HepG2 (cell line): ENCODE measurements around the gene ST8SIA4. TPM values are rescaled to one million over a fixed set of nuclear protein-coding genes. Genes with fewer than 3 reads are reported as not detected.

Source experiments
- ATAC-seq: fragments of 200-7000 bp; cut with Tn5 transposase; 3 replicates; pipeline ENCODE4 v1.9.1; 2020; ENCODE audit warnings: mild to moderate bottlenecking, moderate library complexity
- BruUV-seq: library from RNA; stranded (reverse); fragments of 400-500 nt; replicated peaks from 2 replicates; lab custom pipeline; 2021; lab: Mats Ljungman, UMichigan
- CTCF ChIA-PET: fragments of 300-600 bp; formaldehyde crosslinking; extraction: SDS; loops from one replicate; lab custom pipeline; 2021; ENCODE audit warnings: low total read pairs, inconsistent platforms, low intra/inter-chr PET ratio; lab: Yijun Ruan, JAX
- POLR2A ChIA-PET: fragments of 350-600 bp; sonication (Branson Sonifier 250); formaldehyde crosslinking; loops from one replicate; lab custom pipeline; 2020; ENCODE audit warnings: antibody characterized with exemption, inconsistent platforms; lab: Yijun Ruan, JAX
- DNase-seq: peaks from one replicate; pipeline ENCODE4 v3.0.0-alpha.2; 2015; ENCODE audit warnings: low spot score
- FAIRE-seq: peaks from 3 replicates; lab custom pipeline; 2011; peaks lifted over from hg19 to GRCh38; lab: Jason Lieb, UNC
- H2AFZ ChIP-seq: one replicate; pipeline ENCODE4 v1.6.1; 2011; ENCODE audit warnings: low read length, inconsistent platforms
- H3K27ac ChIP-seq: fragments of 300-600 bp; 3 replicates; pipeline ENCODE4 v1.8.0; 2011; ENCODE audit warnings: mixed run types, mild to moderate bottlenecking, mixed read lengths, low read length, inconsistent platforms; ENCODE audit not compliant: insufficient read depth; ENCODE audit errors: extremely low read length
- H3K27me3 ChIP-seq, 2 experiments: fragments of 200-600 bp in 1 of 2; 2 replicates in 1 of 2; 3 replicates in 1 of 2; pipeline versions ENCODE4 v1.6.0 to v1.8.0; 2011; ENCODE audit warnings: low read length in 2 of 2, mild to moderate bottlenecking in 2 of 2, moderate library complexity in 2 of 2, inconsistent platforms in 1 of 2; ENCODE audit not compliant: insufficient read depth in 2 of 2, control insufficient read depth in 1 of 2
- H3K36me3 ChIP-seq, 2 experiments: fragments of 200-600 bp in 1 of 2; replicated peaks in 1 of 2; 2 replicates in 1 of 2; 3 replicates in 1 of 2; pipeline versions ENCODE4 v1.5.1 to v1.8.0; 2011; ENCODE audit warnings: low read length in 2 of 2, inconsistent platforms in 1 of 2; ENCODE audit not compliant: insufficient read depth in 2 of 2, control insufficient read depth in 1 of 2
- H3K4me1 ChIP-seq: 2 replicates; pipeline ENCODE4 v1.5.1; 2012; ENCODE audit warnings: low read length, inconsistent platforms; ENCODE audit not compliant: insufficient read depth
- H3K4me2 ChIP-seq: 2 replicates; pipeline ENCODE4 v1.6.0; 2011; ENCODE audit warnings: low read depth, low read length, inconsistent platforms
- H3K4me3 ChIP-seq, 3 experiments: fragments of 200-600 bp in 1 of 3; sonication (generic), shearing (Covaris generic) in 1 of 3; replicated peaks in 1 of 3; 2 replicates each; pipeline ENCODE4 v1.5.1; 2011 to 2016; ENCODE audit warnings: low read length in 3 of 3, inconsistent platforms in 2 of 3, low read depth in 2 of 3, mild to moderate bottlenecking in 2 of 3, control low read depth in 1 of 3, mixed read lengths in 1 of 3; ENCODE audit not compliant: insufficient read depth in 1 of 3
- H3K79me2 ChIP-seq: one replicate; pipeline ENCODE4 v1.6.1; 2011; ENCODE audit warnings: low read length, inconsistent platforms; ENCODE audit not compliant: insufficient read depth
- H3K9ac ChIP-seq: 2 replicates; pipeline ENCODE4 v1.6.0; 2011; ENCODE audit warnings: mild to moderate bottlenecking, low read depth, low read length, inconsistent platforms; ENCODE audit not compliant: insufficient read depth
- H3K9me3 ChIP-seq: 2 replicates; pipeline ENCODE4 v1.5.1; 2012; ENCODE audit warnings: mild to moderate bottlenecking, low read length
- H4K20me1 ChIP-seq: 2 replicates; pipeline ENCODE4 v1.6.0; 2011; ENCODE audit warnings: inconsistent platforms, mild to moderate bottlenecking, low read length, moderate library complexity; ENCODE audit not compliant: insufficient read depth
- EP300 ChIP-seq, 3 experiments: sonication (generic) in 1 of 3; formaldehyde crosslinking in 1 of 3; IDR thresholded peaks; 2 replicates each; pipeline versions ENCODE4 v1.5.1 to v1.6.1; 2011 to 2020; ENCODE audit warnings: low read depth in 2 of 3, low read length in 2 of 3, borderline replicate concordance in 1 of 3, improper control_type of control experiment in 1 of 3, mild to moderate bottlenecking in 1 of 3, missing genetic modification reagents in 1 of 3, moderate library complexity in 1 of 3
- FOXM1 ChIP-seq: sonication (generic); formaldehyde crosslinking; IDR thresholded peaks from 2 replicates; pipeline ENCODE4 v1.5.0; 2020; ENCODE audit warnings: missing genetic modification reagents
- FOXO4 ChIP-seq: sonication (generic); formaldehyde crosslinking; conservative IDR thresholded peaks from 2 replicates; pipeline ENCODE4 v1.8.1; 2023; ENCODE audit warnings: missing genetic modification reagents
- IKZF5 ChIP-seq: IDR thresholded peaks from 2 replicates; pipeline ENCODE4 v1.6.1; 2018; ENCODE audit warnings: missing genetic modification reagents, mild to moderate bottlenecking, missing compliant biosample characterization
- MEIS2 ChIP-seq: sonication (generic); formaldehyde crosslinking; IDR thresholded peaks from 2 replicates; pipeline ENCODE4 v1.9.0; 2021; ENCODE audit warnings: mild to moderate bottlenecking, missing genetic modification reagents
- MXI1 ChIP-seq: IDR thresholded peaks from 3 replicates; pipeline ENCODE4 v1.6.1; 2012; ENCODE audit warnings: low read depth, low read length, inconsistent platforms, borderline replicate concordance
- PAF1 ChIP-seq: IDR thresholded peaks from 2 replicates; pipeline ENCODE4 v1.6.1; 2016; ENCODE audit warnings: missing genetic modification reagents, missing compliant biosample characterization
- PBX3 ChIP-seq: sonication (generic); formaldehyde crosslinking; IDR thresholded peaks from 2 replicates; pipeline ENCODE4 v1.8.1; 2023; ENCODE audit warnings: missing genetic modification reagents, inconsistent platforms, borderline replicate concordance
- STAG1 ChIP-seq: sonication (generic); formaldehyde crosslinking; IDR thresholded peaks from 2 replicates; pipeline ENCODE4 v1.4.0; 2020; ENCODE audit warnings: missing genetic modification reagents
- THAP8 ChIP-seq: sonication (generic); formaldehyde crosslinking; IDR thresholded peaks from 2 replicates; pipeline ENCODE4 v1.5.1; 2020; ENCODE audit warnings: missing genetic modification reagents, mild to moderate bottlenecking, borderline replicate concordance
- TRAFD1 ChIP-seq: sonication (generic); formaldehyde crosslinking; IDR thresholded peaks from 2 replicates; pipeline ENCODE4 v1.5.1; 2020; ENCODE audit warnings: missing genetic modification reagents, mild to moderate bottlenecking, borderline replicate concordance
- ZBTB7A ChIP-seq: sonication (generic); formaldehyde crosslinking; IDR thresholded peaks from 2 replicates; pipeline ENCODE4 v1.8.0; 2022; ENCODE audit warnings: mild to moderate bottlenecking, missing genetic modification reagents
- ZNF280D ChIP-seq: sonication (generic); formaldehyde crosslinking; IDR thresholded peaks from 2 replicates; pipeline ENCODE4 v1.5.1; 2020; ENCODE audit warnings: mild to moderate bottlenecking, missing genetic modification reagents
- ZNF431 ChIP-seq: sonication (generic); formaldehyde crosslinking; IDR thresholded peaks from 2 replicates; pipeline ENCODE4 v1.9.0; 2022; ENCODE audit warnings: missing genetic modification reagents, low read depth, mild to moderate bottlenecking, borderline replicate concordance
- ZNF720 ChIP-seq: sonication (generic); formaldehyde crosslinking; IDR thresholded peaks from 2 replicates; pipeline ENCODE4 v1.4.0; 2020; ENCODE audit warnings: missing genetic modification reagents
- WGBS: methylation state at CpG from one replicate; pipeline ENCODE4 v1.1.6; 2017; ENCODE audit warnings: low lambda C conversion rate; 5-methylcytosine and 5-hydroxymethylcytosine counted together
- in situ Hi-C: cut with HindIII; loops from 2 replicates; pipeline ENCODE4 v1.10.0; 2017; ENCODE audit warnings: low pct_unique_long_range_greater_than_20kb; ENCODE audit not compliant: extremely low pct_ligation_motif_present
- intact Hi-C: fragments of 100-400 bp; cut with micrococcal nuclease; formaldehyde crosslinking; loops from one replicate; pipeline ENCODE4 v1.10.0; 2022; ENCODE audit not compliant: unreplicated experiment
- polyA plus RNA-seq, 8 experiments: library from polyadenylated mRNA; depleted of rRNA in 3 of 8; stranded (reverse) in 7 of 8; unstranded in 1 of 8; fragments of >200 nt; fragmentation: Illumina TruSeq in 4 of 8; extraction: Trizol in 4 of 8; gene quantifications; 2 replicates each; pipeline versions ENCODE4 v1.2.1 to v1.2.3, GENCODE V29; 2011 to 2016; ENCODE audit warnings: low read depth in 4 of 8, missing spikeins in 1 of 8, mixed read lengths in 1 of 8; ENCODE audit not compliant: insufficient read depth in 1 of 8
- total RNA-seq, 5 experiments: library from RNA; depleted of rRNA; stranded (reverse); fragments of >200 nt; fragmentation: Illumina TruSeq; extraction: Trizol; gene quantifications; 2 replicates each; pipeline ENCODE4 v1.2.3, GENCODE V29; 2016; ENCODE audit warnings: low read depth in 1 of 5

ST8SIA4 gene
- total and polyA plus RNA-seq, 2 of the 13 experiments (the other 11 are each of a cell fraction or from before 2014, with no cell fraction given), result not detected

GRCh38 chr5:100840789-100841188 is 62.3 kb downstream of the ST8SIA4 start:
- CTCF ChIA-PET, result no interaction called here
- DNase-seq, result no peak
- 3% methylated on average over 1 of the region's 1 CpG for WGBS
- no peaks in the 10 kb centered on the region for H3K9me3 ChIP-seq
- no peak overlapping the region for H2AFZ ChIP-seq
- POLR2A ChIA-PET, result no interaction called here
- no peaks in the 10 kb centered on the region for H3K27me3 ChIP-seq
- no peaks in the 10 kb centered on the region for H3K4me1 ChIP-seq
- H3K79me2 ChIP-seq, result no peaks in the 10 kb centered on the region
- H3K4me3 ChIP-seq, result no peak overlapping the region
- ATAC-seq, result no peak
- H4K20me1 ChIP-seq, result no peaks in the 10 kb centered on the region
- no peak overlapping the region for H3K4me2 ChIP-seq
- H3K9ac ChIP-seq, result no peak overlapping the region
- intact Hi-C loops (no loop called here), in situ Hi-C loops (no loop called here)
- no peaks in the 10 kb centered on the region for H3K36me3 ChIP-seq
- H3K27ac ChIP-seq, result no peak overlapping the region
- no peak for FAIRE-seq
- no TSS peak for BruUV-seq
- TF ChIP-seq IKZF5 (CRISPR knock-in tag) (no peak), EP300 (IDR thresholded peaks at IDR 0.05; ENCODE audit: low read depth in 2 of 2, low read length in 2 of 2) (no peak), EP300 (CRISPR knock-in tag; IDR thresholded peaks at IDR 0.05; ENCODE audit: borderline replicate concordance) (no peak), ZNF720 (CRISPR knock-in tag) (no peak), FOXO4 (CRISPR knock-in tag) (no peak), ZNF431 (no peak), FOXM1 (CRISPR knock-in tag) (no peak), ZBTB7A (CRISPR knock-in tag) (no peak), MXI1 (no peak), PBX3 (CRISPR knock-in tag) (no peak), ZNF280D (CRISPR knock-in tag) (no peak), PAF1 (CRISPR knock-in tag) (no peak), THAP8 (CRISPR knock-in tag) (no peak), TRAFD1 (CRISPR knock-in tag) (no peak), STAG1 (no peak), MEIS2 (CRISPR knock-in tag) (no peak)
